T-cell (primary cell): ENCODE data around the gene GLUL. TPM values are rescaled to one million over a fixed set of nuclear protein-coding genes. Genes with fewer than 3 reads are reported as not detected.

ENCODE experiments used
- ATAC-seq, 4 experiments: fragments of 200-7000 bp in 3 of 4; fragments of 150-1000 bp in 1 of 4; cut with Tn5 transposase; replicated peaks in 1 of 4; 1 replicate in 3 of 4; 2 replicates in 1 of 4; pipeline ENCODE4 v1.10.0; 2021; ENCODE audit warnings: moderate library complexity in 3 of 4, mild to moderate bottlenecking in 2 of 4, moderate number of reproducible peaks in 1 of 4
- CTCF ChIA-PET, 2 donors: fragments of 300-600 bp; sonication (Branson Sonifier 250); formaldehyde crosslinking; loops; one replicate each; lab custom pipeline; 2022; ENCODE audit warnings: antibody characterized with exemption in 2 of 2; lab: Charles Lee
- POLR2A ChIA-PET, 2 donors: fragments of 300-600 bp; sonication (Branson Sonifier 250); formaldehyde crosslinking; loops; one replicate each; lab custom pipeline; 2022; ENCODE audit warnings: antibody characterized with exemption in 2 of 2; lab: Charles Lee
- DNase-seq, 35 experiments: peaks; one replicate each; pipeline versions ENCODE4 v3.0.0 to v3.0.0-alpha.2; 2013 to 2023
- H3K27ac ChIP-seq: one replicate; pipeline ENCODE4 v1.5.1; 2013; ENCODE audit warnings: low read length
- H3K27me3 ChIP-seq, 2 experiments: replicated peaks in 1 of 2; 1 replicate in 1 of 2; 2 replicates in 1 of 2; pipeline versions ENCODE4 v1.6.1 to v1.7.0; 2013; ENCODE audit warnings: low read length in 1 of 2, mixed read lengths in 1 of 2; ENCODE audit not compliant: control insufficient read depth in 2 of 2, insufficient read depth in 2 of 2; ENCODE audit errors: extremely low read depth in 1 of 2
- H3K36me3 ChIP-seq, 2 donors: 1 replicate in 1 of 2; 2 replicates in 1 of 2; pipeline versions ENCODE4 v1.6.1 to v1.7.0; 2013; ENCODE audit warnings: low read length in 1 of 2; ENCODE audit not compliant: control insufficient read depth in 2 of 2, insufficient read depth in 1 of 2; ENCODE audit errors: extremely low read depth in 1 of 2
- H3K4me1 ChIP-seq, 2 experiments: 1 replicate in 1 of 2; 2 replicates in 1 of 2; pipeline versions ENCODE4 v1.6.1 to v1.7.0; 2013; ENCODE audit warnings: low read length in 2 of 2, mixed read lengths in 1 of 2; ENCODE audit not compliant: insufficient read depth in 2 of 2, control insufficient read depth in 1 of 2; ENCODE audit errors: extremely low read depth in 1 of 2
- H3K4me3 ChIP-seq, 2 donors: 1 replicate in 1 of 2; 2 replicates in 1 of 2; pipeline versions ENCODE4 v1.5.1 to v1.7.0; 2013; ENCODE audit warnings: mild to moderate bottlenecking in 2 of 2, low read length in 1 of 2, moderate library complexity in 1 of 2; ENCODE audit not compliant: control insufficient read depth in 1 of 2; ENCODE audit errors: extremely low read depth in 1 of 2
- H3K9me3 ChIP-seq: 2 replicates; pipeline ENCODE4 v1.7.0; 2013
- H3K27ac Mint-ChIP-seq, 2 donors: one replicate each; pipeline ENCODE4 v1.8.0; 2020 to 2021; ENCODE audit warnings: mild to moderate bottlenecking in 2 of 2, mixed read lengths in 2 of 2
- H3K27me3 Mint-ChIP-seq, 2 donors: one replicate each; pipeline ENCODE4 v1.8.0; 2021 to 2022; ENCODE audit warnings: mixed read lengths in 2 of 2
- H3K36me3 Mint-ChIP-seq: one replicate; pipeline ENCODE4 v1.8.0; 2021; ENCODE audit warnings: mixed read lengths
- H3K4me1 Mint-ChIP-seq, 3 donors: one replicate each; pipeline ENCODE4 v1.8.0; 2020 to 2022; ENCODE audit warnings: mixed read lengths in 3 of 3, mild to moderate bottlenecking in 1 of 3
- H3K4me3 Mint-ChIP-seq, 3 donors: one replicate each; pipeline ENCODE4 v1.8.0; 2020 to 2022; ENCODE audit warnings: mild to moderate bottlenecking in 3 of 3, mixed read lengths in 3 of 3, moderate library complexity in 3 of 3
- H3K9me3 Mint-ChIP-seq, 3 donors: one replicate each; pipeline ENCODE4 v1.8.0; 2020 to 2022; ENCODE audit warnings: mixed read lengths in 3 of 3
- WGBS: methylation state at CpG from one replicate; pipeline ENCODE4 v1.1.5; 2013; ENCODE audit warnings: missing lambda C conversion rate; ENCODE audit not compliant: insufficient coverage; 5-methylcytosine and 5-hydroxymethylcytosine counted together
- total RNA-seq, 35 experiments: library from RNA in 6 of 35; stranded (reverse) in 6 of 35; fragments of 120-200 nt in 1 of 35; gene quantifications; one replicate each; pipeline versions ENCODE4 v1.2.1 to v1.2.4 and lab custom pipeline; 2013 to 2026

GLUL gene
- total RNA-seq, 5 donors from 2014 or later (not counting 1 experiment from before 2014, with no cell fraction given) = 49.1 to 88.7 (median 70.3) TPM

DNA sequence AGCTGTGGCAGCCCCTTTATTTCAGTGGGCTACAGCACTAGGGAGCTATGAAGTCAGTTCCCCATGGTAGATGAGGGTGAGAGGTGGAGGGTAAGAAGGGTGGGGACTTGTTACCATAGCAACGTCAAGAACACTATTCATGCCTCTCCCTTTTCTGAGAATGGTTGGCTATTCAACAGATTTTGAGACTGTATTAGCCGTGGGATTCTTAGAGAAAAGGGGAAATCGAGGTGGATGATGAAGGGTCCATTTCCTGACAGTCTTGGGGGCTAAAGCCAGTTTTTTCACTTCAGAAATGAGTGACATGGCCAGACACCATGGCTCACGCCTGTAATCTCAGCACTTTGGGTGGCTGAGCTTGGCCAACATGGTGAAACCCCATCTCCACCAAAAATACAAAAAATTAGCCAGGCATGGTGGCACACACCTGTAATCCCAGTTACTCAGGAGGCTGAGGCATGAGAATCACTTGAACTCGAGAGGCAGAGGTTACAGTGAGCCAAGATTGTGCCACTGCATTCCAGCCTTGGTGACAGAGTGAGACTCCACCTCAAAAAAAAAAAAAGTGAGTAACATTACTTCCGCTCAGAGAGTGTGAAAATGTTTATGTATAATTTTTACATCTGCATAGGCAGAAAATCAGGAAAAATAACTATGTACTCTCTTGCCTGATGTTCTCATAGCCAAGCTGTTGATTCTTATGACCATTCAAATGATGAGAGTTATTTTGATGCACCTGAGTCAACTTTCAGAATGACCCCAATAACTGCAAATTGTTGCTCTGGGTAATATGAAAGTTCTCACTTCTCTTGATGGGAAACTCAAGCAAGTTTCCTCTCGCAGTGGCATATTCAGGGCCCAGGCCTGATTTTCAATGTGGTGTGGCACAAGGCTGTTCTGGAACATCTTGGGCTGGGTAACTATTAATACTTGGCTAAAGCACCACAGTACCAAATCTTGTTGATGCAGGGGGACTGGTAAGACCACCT is 35.1 kb upstream of the GLUL start:
- ATAC-seq = no peak
- POLR2A ChIA-PET = no interaction called here
- peaks cover 4 to 27% of the 10 kb centered on the region in 2 experiments for H3K4me1 ChIP-seq
- Mint-ChIP-seq H3K36me3 (no peaks in the 10 kb centered on the region), H3K9me3 (no peaks in the 10 kb centered on the region), H3K27ac (no peak overlapping the region), H3K4me1 (peaks cover 13 to 22% (median 14%) of the 10 kb centered on the region in 3 donors), H3K27me3 (peaks cover 2 to 11% of the 10 kb centered on the region in 2 donors), H3K4me3 (no peak overlapping the region)
- peaks cover 0 to 3% of the 10 kb centered on the region in 2 experiments for H3K27me3 ChIP-seq
- CTCF ChIA-PET = interaction anchor here in 1 of 2 donors (0.6 kb wide), 1 partner anchor 363 kb away, joined by 3 read pairs; no protein-coding TSS in a partner anchor
- no peaks in the 10 kb centered on the region for H3K36me3 ChIP-seq
- H3K9me3 ChIP-seq = no peaks in the 10 kb centered on the region
- peak overlapping the region; percentile 64 for H3K27ac ChIP-seq
- H3K4me3 ChIP-seq = no peak overlapping the region
- 60% methylated on average over 1 of the region's 7 CpGs for WGBS
- DNase-seq = peak in 1 of 35 experiments; percentile 14

DNA sequence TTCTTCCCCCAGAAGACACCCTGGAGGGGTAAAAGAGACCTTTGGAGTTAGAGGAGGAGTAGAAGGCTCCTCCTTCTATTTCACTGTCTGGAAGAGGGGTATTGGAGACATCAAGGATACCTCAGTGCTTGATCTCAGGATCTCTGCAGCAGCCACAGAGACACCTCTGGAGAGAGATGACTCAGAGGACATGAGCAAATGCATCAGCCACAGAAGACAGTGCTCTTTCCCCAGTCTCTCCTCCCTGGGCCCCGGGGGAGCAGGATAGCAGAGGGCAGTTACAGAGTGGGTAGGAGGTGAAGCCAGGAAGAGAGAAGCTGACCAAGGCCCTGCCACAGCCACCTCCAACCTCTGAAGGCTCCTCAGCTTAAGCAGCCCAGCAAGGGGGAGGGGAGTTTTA is 24.2 kb upstream of the GLUL start:
- Mint-ChIP-seq H3K36me3 (no peaks in the 10 kb centered on the region), H3K27ac (no peak overlapping the region)

DNA sequence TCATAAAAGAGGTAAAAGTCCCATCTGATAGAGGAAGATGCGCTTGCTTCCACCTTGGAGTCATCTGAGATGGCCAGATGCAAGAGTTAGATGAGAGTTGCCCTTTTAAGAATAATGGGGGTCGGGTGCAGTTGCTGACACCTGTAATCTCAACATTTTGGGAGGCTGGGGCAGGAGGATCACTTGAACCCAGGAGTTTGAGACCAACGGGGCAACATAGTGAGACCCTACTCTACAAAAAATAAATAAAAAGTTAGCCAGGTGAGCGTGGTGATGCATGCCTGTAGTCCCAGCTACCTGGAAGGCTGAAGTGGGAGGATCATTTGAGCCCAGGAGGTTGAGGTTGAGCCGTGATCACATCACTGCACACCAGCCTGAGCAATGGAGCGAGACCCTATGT is 22.4 kb upstream of the GLUL start:
- Histone ChIP-seq H3K4me3 (no peak overlapping the region), H3K27ac (no peak overlapping the region), H3K9me3 (no peaks in the 10 kb centered on the region), H3K27me3 (peaks cover 0 to 17% of the 10 kb centered on the region in 2 experiments), H3K4me1 (no peaks in the 10 kb centered on the region), H3K36me3 (no peaks in the 10 kb centered on the region)
- no peaks in the 10 kb centered on the region for H3K36me3 Mint-ChIP-seq
- H3K27me3 Mint-ChIP-seq = peaks cover 24 to 27% of the 10 kb centered on the region in 2 donors
- ChIA-PET CTCF (interaction anchor here in 1 of 2 donors (0.7 kb wide), 1 partner anchor 283 kb away, joined by 3 read pairs; no protein-coding TSS in a partner anchor), POLR2A (no interaction called here)
- H3K4me3 Mint-ChIP-seq = no peak overlapping the region
- 87% methylated on average over 3 of the region's 6 CpGs for WGBS
- no peaks in the 10 kb centered on the region for H3K9me3 Mint-ChIP-seq
- ATAC-seq (no peak), DNase-seq (no peak)
- H3K27ac Mint-ChIP-seq = no peak overlapping the region
- no peaks in the 10 kb centered on the region for H3K4me1 Mint-ChIP-seq

More for the DNA sequence above, 24.2 kb upstream of the GLUL start:
- no peaks in the 10 kb centered on the region for H3K4me1 ChIP-seq
- H3K4me3 ChIP-seq = no peak overlapping the region
- WGBS = no CpG with 5 or more reads among the region's 1 CpG
- ChIA-PET CTCF (no interaction called here), POLR2A (no interaction called here)
- no peaks in the 10 kb centered on the region for H3K9me3 ChIP-seq
- ATAC-seq (no peak), DNase-seq (no peak)
- H3K27ac ChIP-seq = no peak overlapping the region
- H3K27me3 Mint-ChIP-seq = peaks cover 12 to 22% of the 10 kb centered on the region in 2 donors
- no peaks in the 10 kb centered on the region for H3K9me3 Mint-ChIP-seq
- H3K27me3 ChIP-seq = peaks cover 0 to 19% of the 10 kb centered on the region in 2 experiments
- no peak overlapping the region for H3K4me3 Mint-ChIP-seq
- no peaks in the 10 kb centered on the region for H3K4me1 Mint-ChIP-seq
- no peaks in the 10 kb centered on the region for H3K36me3 ChIP-seq

DNA sequence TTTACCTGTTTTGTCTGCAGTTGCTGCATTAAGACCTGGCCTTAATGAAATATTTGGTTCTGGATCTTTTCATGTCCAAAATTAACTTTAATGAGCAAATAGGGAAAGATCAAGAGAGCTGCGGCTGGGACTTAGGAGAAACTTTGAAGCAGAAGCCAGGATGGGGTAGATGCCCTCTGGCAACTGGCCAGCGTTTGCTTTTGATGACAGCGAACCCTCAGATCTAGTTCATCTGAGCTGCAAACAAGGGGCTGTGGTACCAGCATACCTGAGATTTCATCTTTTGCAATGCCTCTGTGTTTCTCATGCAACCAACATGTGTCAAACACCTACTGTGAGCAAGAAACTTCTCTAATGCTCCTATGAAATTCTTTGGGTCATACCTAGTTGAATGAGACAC is 21.9 kb upstream of the GLUL start:
- Histone ChIP-seq H3K27ac (no peak overlapping the region), H3K4me1 (no peaks in the 10 kb centered on the region), H3K4me3 (no peak overlapping the region), H3K36me3 (no peaks in the 10 kb centered on the region), H3K9me3 (no peaks in the 10 kb centered on the region), H3K27me3 (peaks cover 0 to 19% of the 10 kb centered on the region in 2 experiments)
- ATAC-seq = no peak
- H3K9me3 Mint-ChIP-seq = no peaks in the 10 kb centered on the region
- no peak overlapping the region for H3K4me3 Mint-ChIP-seq
- peaks cover 25 to 28% of the 10 kb centered on the region in 2 donors for H3K27me3 Mint-ChIP-seq
- H3K36me3 Mint-ChIP-seq = no peaks in the 10 kb centered on the region
- H3K4me1 Mint-ChIP-seq = no peaks in the 10 kb centered on the region
- CTCF ChIA-PET = no interaction called here
- POLR2A ChIA-PET = interaction anchor here in 1 of 2 donors (0.5 kb wide), 1 partner anchor 179 kb away, joined by 3 read pairs; no protein-coding TSS in a partner anchor
- H3K27ac Mint-ChIP-seq = no peak overlapping the region
- DNase-seq = no peak
- 97% methylated on average over 3 of the region's 3 CpGs for WGBS

DNA sequence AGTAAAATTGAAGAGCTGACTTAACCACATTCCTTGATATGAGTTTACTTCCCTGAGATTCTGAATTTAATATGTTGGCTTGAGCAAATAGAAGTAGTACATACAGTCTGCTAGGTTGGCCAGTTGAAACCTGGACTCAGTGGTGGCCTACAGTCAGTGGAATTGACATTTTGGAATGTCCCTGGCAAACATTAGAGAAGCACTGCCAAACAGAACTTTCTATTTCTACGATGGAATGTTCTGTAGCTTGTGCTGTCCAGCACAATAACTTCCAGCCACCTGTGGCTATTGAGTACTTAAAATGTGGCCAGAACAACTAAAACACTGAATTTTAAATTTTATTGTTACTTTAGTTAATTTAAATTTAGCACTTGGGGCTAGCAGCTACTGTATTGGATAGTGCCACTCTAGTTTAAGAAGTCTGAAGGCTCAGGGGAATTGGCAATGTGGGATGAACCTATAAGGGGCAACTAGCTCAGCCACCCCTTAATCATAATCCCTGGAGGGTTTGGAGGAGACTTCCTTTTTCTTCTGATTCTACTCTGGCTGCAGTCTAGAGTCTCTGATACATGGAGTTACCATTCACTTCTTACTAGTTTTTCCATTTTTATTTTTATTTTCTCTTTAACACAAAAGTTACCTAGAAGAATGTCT is 19.2 kb upstream of the GLUL start:
- peaks cover 0 to 13% of the 10 kb centered on the region in 2 experiments for H3K27me3 ChIP-seq
- no peaks in the 10 kb centered on the region for H3K4me1 ChIP-seq
- no peak overlapping the region for H3K4me3 ChIP-seq
- CTCF ChIA-PET = no interaction called here
- Mint-ChIP-seq H3K4me1 (no peaks in the 10 kb centered on the region), H3K9me3 (peaks cover 0 to 5% (median under 1%) of the 10 kb centered on the region in 3 donors), H3K27ac (no peak overlapping the region), H3K4me3 (no peak overlapping the region), H3K27me3 (peaks cover 38 to 40% of the 10 kb centered on the region in 2 donors), H3K36me3 (no peaks in the 10 kb centered on the region)
- H3K9me3 ChIP-seq = no peaks in the 10 kb centered on the region
- no peak overlapping the region for H3K27ac ChIP-seq
- no peaks in the 10 kb centered on the region for H3K36me3 ChIP-seq
- POLR2A ChIA-PET = no interaction called here
- no CpG with 5 or more reads among the region's 1 CpG for WGBS
- DNase-seq = no peak
- ATAC-seq = no peak

DNA sequence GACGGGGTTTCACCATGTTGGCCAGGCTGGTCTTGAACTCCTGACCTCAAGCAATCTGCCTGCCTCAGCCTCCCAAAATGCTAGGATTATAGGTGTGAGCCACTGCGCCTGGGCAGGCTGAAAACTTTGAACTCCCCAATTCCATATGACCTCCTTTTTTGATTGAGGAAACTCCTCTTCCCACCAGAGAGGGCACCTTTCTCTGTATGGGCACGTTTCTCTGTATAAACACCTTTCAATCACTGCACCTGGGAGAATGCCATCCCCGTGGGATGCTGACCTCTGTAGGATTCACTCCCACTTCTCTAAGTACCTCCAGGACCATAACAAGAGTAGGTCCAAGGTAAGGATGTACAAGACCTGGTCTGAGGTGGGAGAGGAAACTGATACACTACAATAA is 18.5 kb upstream of the GLUL start:
- H3K4me1 Mint-ChIP-seq = no peaks in the 10 kb centered on the region
- 80% methylated on average over 1 of the region's 4 CpGs for WGBS
- peaks cover 0 to 11% (median 5%) of the 10 kb centered on the region in 3 donors for H3K9me3 Mint-ChIP-seq
- H3K27ac Mint-ChIP-seq = no peak overlapping the region
- no peak overlapping the region for H3K4me3 Mint-ChIP-seq
- no peaks in the 10 kb centered on the region for H3K4me1 ChIP-seq
- peaks cover 34 to 38% of the 10 kb centered on the region in 2 donors for H3K27me3 Mint-ChIP-seq
- no peaks in the 10 kb centered on the region for H3K9me3 ChIP-seq
- no peaks in the 10 kb centered on the region for H3K36me3 ChIP-seq
- H3K4me3 ChIP-seq = no peak overlapping the region
- DNase-seq (no peak), ATAC-seq (no peak)
- ChIA-PET CTCF (no interaction called here), POLR2A (no interaction called here)
- peaks cover 0 to 8% of the 10 kb centered on the region in 2 experiments for H3K27me3 ChIP-seq
- H3K36me3 Mint-ChIP-seq = no peaks in the 10 kb centered on the region
- H3K27ac ChIP-seq = no peak overlapping the region
